NCI-H345 treated with DMSO at 0.1 percent for 48 hours (cell line): ENCODE data around the gene ANKRD44.
"Not testable (repeated sequence)": the region's sequence is repeated elsewhere in the genome, so short reads cannot be mapped to it uniquely, and the experiment has no call there.

Experiments used
- DNase-seq: peaks from one replicate; lab custom pipeline; 2025; ENCODE audit not compliant: unreplicated experiment; lab: John Stamatoyannopoulos, UW

The ANKRD44 gene

DNA sequence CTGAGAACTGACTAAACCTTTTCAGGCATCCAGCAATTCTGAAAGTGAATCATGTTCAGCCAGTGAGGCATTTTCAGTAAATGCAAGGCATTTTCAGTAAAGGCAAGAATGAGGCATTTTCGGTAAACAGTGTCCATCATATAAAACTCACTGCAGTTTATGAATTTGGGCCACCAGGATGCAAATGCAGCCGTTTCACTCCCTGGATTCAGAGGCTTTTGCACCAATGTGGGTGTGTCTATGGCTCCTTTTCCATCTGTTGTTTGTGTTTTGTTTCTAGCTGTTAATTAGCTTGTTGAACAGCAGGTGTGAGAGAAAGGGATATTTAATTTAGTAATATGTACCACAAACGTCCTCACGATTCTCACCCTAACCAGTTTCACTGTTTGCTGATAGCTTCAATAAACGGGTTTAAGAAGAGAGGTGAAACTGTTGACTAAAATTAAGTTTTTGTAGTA lies 267.8 kb downstream of the ANKRD44 start:
- no peak for DNase-seq

DNA sequence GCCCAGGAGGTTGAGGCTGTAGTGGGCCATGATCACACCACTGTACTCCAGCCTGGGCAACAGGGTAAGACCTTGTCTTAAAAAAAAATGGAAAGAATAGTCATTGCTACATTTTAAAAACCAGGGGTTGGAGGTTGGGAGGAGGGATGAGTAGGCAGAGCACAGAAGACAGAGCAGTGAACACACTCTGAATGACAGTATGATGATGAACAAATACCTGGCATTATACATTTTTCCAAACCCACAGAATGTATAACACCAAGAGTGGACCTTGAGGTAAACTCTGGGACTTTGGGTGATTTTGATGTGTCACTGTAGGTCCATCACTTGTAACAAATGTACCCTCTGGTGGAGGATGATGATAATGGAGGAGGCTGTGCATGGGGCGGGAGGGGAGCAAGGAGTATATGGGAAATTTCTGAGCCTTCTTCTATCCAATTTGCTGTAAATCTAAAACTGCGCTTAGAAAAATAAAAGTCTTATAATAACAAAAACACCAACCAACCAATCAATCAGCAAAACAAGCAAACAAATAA lies 272.6 kb downstream of the ANKRD44 start:
- DNase-seq, result no peak

DNA sequence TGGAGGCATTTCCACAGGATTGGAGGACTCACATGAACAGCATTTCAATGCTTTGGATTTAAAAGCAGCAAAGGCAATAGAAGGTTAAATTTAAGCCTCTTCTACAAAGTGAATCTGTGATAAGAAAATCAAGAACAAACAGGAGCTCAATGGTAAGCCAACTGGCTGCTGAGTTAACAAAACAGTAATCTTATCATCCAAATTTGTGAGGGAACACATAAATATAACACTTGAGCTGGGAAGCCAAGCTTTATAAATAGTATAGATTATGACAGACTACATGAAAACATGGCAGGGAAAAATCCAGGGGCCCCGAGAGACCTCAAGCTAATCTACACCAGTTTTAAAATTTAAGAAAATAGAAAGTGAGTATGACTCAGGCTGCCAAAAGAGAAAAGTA lies 275.6 kb downstream of the ANKRD44 start:
- no peak for DNase-seq

DNA sequence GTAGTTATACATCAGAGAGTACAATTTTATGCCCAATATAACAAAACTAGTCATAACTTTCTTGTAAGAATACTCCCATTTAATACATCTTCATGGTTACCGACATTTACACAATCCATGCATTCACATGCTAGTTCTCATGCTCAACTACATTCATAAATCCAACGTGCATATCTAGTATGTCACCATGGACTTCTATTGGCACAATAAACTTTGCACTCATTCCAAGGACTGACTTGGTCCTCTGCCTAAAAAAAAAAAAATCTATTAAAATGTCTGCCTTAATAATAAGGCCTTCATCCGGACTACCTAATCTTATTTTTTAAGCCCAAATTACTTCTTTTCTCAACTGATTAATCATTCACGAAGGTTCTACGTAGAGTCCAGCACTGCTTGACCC lies 276.3 kb downstream of the ANKRD44 start:
- DNase-seq, result no peak

DNA sequence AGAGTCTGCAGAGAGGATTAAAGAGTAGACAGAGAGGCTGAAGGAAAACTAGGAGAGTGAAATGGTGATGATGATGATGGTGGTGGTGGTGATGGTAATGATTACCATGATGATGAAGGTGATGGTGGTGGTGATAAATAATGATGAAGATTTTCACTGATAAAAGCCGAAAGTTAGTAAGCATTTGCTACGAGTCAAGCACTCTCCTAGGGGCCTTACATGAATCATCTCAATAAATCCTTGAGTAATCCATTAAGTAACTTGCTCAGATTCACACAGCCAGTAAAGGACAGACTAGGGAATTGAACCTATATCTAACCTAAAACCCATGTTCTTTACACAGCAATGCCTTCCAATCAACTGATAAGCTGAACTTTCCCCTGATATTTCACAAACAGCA lies 277.4 kb downstream of the ANKRD44 start:
- no peak for DNase-seq

DNA sequence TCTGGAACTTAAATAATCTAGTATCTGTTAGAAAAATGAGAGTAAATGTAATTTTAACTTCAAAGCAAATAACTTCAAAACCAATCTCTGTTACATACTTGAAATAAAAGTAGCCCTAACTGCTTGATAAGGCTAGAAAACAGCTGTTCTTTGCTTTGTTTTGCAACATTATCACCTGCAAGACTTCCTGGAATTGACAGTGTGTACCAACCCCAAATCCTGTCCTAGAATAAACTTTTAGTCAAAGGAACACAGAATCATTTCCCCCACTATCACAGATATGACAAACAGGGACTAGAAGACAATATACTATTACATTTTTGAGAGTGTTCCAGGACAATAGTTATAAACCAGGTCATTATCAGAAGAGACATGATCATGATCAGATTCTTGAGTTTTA lies 278.8 kb downstream of the ANKRD44 start:
- DNase-seq, result no peak

DNA sequence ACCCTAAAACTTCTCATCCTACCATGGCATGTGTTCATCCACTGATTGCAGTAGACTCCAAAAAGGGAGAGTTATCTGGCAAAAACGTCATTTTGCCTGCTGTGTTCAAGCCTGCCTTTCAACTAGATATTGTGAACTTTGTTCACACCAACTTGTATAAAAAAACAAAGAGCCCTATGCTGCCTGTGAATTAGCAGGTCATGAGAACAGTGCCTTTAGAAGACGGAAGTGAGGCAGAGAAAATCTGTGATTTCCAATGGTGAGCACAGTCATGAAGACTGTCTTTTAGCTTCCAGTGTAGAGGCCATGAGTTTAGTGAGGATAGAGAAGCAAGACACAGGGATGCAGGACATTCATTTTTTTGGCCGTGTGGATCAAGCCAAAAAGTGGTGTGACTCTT lies 280.5 kb downstream of the ANKRD44 start:
- DNase-seq, result no peak

DNA sequence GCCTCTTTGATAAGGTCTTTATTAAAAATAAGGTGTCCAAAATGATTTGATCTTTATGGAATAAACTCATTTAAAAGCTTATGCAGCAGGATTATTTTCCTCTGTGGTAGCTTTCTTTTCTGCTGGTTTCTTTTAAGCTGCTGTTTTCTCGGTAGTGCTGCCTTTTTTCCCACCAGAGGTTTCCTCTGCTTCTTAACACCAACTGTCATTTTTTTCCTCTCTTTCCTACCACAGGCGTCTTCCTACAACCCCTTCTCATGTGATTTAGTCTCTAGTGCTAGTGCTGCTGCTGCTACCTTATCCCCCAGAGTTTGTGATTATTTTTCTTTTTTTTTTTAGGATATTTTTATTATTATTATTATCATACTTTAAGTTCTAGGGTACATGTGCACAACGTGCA lies 281.9 kb downstream of the ANKRD44 start:
- no peak for DNase-seq

DNA sequence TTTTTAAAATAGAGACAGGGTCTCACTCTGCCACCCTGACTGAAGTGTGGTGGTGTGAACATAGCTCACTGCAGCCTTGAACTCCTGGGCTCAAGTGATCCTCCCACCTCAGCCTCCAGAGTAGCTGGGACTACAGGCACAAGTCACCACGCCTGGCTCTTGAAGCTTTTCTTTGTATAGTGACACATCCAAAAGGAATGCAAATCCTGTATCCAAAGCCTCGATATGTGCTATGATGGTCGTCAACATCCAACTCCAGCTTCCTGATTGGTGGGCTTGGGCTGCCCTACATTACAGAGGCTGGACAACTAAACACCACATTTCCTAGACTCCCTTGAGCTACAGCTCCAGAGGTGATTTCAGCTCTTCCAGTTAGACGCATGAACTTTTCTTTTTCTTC lies 282.4 kb downstream of the ANKRD44 start:
- no peak for DNase-seq

DNA sequence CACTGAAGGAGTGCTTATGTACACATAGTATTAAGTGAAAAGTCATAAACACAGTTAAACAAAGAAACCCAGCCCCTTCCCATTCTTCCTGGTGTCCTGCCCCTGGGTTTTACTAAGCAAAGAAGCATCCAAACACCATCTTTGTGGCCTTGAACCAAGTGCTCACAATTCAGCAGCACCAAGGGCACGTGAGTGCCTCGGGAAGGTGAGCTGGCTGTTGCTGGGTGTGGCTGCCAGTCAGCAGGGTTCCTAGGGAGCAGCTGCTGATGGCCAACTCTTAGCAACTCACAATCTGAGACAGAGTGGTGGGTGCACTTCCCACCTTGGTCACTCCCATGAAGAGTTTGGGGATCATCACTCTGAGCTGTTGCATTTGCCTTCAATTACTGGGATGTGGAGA lies 286.4 kb downstream of the ANKRD44 start:
- DNase-seq, result no peak

DNA sequence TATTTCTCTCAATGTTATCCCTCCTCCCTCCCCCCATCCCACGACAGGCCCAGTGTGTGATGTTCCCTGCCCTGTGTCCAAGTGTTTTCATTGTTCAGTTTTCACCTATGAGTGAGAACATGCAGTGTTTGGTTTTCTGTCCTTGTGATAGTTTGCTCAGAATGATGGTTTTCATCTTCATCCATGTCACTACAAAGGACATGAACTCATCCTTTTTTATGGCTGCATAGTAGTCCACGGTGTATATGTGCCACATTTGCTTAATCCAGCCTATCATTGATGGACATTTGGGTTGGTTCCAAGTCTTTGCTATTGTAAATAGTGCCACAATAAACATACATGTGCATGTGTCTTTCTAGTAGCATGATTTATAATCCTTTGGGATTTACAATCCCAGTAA lies 289.7 kb downstream of the ANKRD44 start:
- DNase-seq, result not testable (repeated sequence)

DNA sequence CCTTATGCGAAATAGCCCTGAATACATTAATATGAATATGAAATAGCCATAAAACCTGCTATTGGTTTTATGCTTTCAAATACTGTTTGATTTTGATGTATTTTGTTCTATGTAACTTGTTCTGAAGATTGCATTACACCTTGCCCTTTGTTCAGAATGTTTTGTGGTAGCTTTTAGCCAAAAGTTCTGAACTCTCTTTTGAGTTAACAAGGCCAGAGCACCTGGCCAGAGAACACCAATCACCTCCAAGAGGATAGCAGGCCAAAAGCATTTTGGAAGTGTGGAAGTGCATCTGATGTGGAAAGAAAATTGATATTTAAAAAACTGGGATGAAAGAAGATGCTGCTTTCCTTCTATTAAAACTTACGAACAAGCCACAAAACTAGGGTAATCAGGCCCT lies 297.5 kb downstream of the ANKRD44 start:
- DNase-seq, result no peak

DNA sequence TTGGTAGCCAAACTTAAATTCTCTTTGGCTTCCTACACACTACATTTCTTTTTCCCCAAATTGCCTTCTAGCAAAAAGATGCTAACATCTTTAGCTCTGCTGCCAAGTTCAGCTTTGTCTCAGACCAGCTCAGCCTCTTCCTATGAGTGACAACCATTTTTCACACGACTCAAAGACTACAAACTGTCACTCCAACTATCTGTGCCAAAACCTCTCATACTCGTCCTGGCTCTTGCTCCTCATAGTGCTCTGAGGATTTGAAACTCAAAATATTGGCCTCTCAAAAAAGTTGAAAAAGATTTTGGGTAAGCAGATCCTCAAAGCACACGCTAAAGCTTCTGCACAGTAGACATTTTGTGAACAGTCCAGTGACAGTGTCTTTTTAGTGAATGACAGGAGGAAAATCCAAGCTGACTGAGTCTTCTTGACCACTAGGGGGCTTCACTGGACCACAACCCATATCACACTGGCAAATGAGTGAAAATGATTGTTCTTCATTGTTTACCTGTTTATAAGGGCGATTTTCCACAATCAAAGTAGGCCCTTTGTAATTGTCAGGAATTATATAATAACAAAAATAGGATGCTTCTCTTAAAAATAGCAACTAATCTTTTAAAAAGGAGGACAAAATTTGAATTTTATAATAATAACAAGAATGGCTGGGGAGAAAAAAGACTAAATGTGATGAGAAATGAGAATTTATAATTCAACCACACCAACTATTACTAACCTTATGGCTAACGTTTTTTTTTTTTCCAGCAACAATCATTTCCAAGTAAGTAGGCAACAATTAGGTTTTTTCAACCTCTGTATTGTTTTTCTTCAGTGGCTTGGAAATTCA lies 298.6 kb downstream of the ANKRD44 start:
- peak; percentile 18 for DNase-seq

DNA sequence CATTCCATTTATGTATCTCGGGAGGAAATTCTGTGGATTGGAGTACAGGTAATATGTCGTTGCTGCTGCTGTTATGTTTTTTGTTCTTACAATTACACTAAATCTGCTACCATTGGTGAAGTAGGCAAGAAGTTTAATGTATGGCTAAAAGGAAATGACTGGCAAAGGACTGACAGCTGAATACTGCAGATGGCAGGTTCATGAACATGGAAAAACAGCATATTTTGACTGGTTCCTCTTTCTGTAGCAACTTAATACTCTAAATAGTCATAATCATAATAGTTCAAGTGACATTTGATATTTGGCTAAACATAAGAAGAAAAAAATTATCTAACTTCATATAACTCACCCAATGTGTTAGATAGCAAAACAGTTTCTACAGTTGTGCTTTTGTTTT lies 299.6 kb downstream of the ANKRD44 start:
- DNase-seq, result no peak

DNA sequence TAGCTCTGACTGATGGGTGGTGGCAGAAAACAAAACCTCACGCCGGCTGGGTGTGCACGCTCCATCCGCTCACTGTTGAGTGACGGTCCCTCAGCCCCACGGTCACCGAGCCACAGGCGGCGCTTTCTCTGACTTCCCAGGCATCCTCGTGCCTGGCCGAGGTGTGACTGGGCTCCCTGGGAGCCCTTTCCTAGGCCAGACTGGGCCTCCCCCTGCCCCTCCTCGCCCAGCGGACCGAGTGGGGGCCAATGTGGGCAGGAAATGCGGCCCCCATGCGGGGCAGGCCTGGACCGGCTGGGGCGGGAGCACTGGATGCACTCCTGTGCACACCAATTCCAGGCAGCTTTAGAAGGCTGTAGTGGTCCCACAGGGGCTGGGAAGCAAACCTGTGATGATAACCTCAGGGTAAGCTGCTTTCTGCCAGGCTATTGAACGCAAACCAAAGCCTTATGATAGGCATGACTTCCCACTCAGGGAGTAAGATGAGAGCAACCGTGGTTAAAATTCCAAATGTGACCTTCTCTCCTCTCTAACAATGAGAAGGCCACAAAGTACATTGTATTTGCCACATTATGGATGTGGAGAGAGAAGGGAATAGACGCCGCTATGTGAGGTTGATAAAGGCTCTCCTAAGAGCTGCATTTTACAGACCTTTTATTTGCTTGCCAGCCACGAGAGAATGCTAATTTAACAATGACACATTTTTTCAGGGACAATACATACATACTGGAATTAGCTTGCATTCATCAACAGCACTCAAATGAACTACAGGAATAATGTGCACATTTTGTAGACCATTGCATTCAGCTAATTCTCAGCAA lies 300.2 kb downstream of the ANKRD44 start:
- DNase-seq, result no peak

DNA sequence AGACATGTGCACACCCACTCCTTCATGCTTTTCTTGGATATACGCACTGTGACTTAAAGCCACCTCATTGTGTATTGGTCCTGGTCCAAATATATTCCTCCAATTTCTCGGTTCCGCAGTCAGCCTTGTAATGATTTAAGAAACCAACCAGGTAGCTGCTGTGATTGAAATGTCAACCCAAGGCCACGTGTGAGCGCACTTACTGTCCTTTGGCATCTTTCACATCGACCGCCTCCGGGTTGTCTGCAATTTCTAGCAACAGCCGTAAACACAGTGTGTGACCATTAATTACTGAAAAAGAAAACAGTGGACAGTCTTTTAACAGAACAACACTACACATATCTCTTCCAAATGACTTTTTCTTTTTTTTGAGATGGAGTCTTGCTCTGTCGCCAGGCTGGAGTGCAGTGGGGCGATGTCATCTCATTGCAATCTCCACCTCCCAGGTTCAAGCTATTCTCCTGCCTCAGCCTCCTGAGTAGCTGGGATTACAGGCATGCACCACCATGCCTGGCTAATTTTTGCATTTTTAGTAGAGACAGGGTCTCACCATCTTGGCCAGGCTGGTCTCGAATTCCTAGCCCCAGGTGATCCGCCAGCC lies 301.7 kb downstream of the ANKRD44 start:
- not testable (repeated sequence) for DNase-seq

DNA sequence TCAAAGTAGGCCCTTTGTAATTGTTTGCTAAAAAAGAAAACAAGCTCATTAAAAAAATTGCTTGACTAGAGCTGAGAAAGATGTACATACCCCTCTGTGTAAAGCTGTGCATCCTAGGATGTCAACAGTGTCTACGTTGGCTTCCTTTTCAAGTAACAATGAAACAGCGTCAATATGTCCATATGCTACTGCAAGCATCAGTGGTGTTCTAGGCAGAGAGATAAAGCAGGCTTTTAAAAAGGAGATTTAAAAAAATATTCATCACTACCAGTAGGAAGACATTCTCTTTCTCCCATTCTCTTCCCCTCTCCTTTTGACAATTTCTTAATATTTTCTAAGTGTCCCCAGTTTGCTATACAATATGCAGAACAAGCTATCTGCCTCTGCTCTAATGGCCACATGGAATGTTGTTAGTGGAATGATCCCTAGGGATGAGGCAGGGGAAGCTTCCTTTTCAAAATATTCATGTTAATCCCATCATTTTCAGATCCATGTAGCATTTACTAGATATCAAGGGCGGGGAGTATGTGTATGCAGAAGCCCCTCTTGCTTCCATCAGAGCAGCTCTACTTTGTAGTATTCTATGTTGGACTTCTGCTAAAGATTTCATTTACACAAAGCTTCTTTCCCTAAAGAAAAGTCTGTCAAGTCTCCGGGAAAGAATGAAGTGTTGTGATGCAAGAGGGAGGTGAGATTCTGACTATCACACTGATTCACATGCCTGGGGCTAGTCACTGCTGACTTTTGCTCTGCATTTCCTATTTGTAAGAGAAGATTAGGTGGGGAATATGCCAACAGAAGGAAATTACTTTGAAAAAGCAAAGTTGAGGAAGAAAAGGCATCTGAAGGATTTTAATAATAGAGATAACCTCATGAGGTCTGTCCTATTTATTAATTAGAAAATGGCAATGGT lies 302.6 kb downstream of the ANKRD44 start:
- DNase-seq, result no peak

DNA sequence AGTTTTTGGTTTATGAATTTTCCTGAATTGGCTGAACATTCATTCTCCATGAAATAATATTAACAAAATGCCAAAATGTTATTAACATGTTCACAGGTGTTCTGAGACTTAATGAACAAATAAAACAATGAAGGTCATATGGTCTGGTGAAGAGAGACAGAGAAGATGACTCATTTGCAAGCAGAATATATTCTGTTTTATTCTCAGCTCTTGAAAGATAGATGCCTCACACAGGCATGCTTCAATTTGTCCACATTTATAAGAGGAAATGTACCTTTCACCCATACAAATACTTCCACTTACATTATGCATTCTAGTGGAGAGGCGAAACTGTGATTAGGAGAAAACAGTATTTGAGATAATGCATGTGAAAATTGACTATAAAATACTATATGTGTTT lies 308.7 kb downstream of the ANKRD44 start:
- DNase-seq, result no peak

DNA sequence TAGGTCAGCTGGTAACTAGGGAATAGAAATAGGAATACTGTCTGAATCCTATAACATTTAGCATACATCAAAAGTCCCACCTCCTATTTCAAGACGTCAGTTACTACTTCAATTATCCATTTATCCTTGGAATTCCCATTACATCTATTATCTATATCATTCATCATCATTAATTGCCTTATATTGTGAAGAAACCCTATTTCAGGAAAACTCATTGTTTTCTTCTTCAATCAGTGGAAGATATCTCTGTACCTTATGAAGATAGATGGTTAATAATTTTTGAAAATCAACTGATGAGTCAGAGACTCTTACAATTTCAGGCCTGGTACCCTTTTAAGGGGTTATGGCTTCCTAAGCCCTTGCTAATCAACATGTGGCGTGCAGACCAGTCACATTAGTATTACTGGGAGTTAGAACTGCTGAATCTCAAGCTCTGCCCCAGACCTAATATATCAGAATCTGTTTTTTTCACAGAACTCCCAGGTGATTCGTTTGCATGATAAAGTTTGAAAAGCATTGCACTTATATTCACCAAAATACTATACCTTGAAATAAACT lies 314.7 kb downstream of the ANKRD44 start:
- no peak for DNase-seq

DNA sequence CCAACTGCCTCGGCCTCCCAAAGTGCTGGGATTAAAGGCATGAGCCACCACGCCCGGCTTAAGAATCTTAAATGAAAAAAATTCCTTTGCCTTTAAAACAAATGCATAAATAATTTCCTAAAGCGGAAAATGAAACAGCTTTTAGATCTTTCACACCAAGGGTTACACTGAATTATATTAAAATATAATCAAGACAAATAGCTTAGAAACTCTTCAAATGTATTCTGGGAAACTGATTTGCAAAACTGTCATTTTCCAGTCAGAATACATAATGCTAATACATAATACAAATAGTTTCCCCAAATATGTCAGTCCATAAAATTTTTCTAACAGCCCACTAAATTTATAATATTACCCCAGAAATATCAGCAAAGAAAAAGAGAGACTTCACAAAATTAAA lies 315.8 kb downstream of the ANKRD44 start:
- DNase-seq, result no peak
